Parathyroid adenoma (tissue), 2 donors: Measurements from ENCODE around the gene TBC1D17.

Experiments used
- H2AFZ ChIP-seq: fragments of 300-600 bp; sonication (generic); one replicate; pipeline ENCODE4 v1.7.0; 2017; ENCODE audit warnings: antibody characterized with exemption, mild to moderate bottlenecking
- H3K27ac ChIP-seq: fragments of 300-600 bp; sonication (generic); one replicate; pipeline ENCODE4 v1.7.0; 2017
- H3K27me3 ChIP-seq: fragments of 300-600 bp; sonication (generic); one replicate; pipeline ENCODE4 v1.7.0; 2017; ENCODE audit warnings: low read length; ENCODE audit not compliant: control insufficient read depth, insufficient read depth
- H3K36me3 ChIP-seq: fragments of 300-600 bp; sonication (generic); one replicate; pipeline ENCODE4 v1.7.0; 2017; ENCODE audit warnings: low read length; ENCODE audit not compliant: control insufficient read depth, insufficient read depth
- H3K4me1 ChIP-seq: fragments of 300-600 bp; sonication (generic); one replicate; pipeline ENCODE4 v1.7.0; 2017; ENCODE audit warnings: control low read depth
- H3K4me2 ChIP-seq: fragments of 300-600 bp; sonication (generic); one replicate; pipeline ENCODE4 v1.7.0; 2017; ENCODE audit warnings: low read length
- H3K4me3 ChIP-seq: fragments of 300-600 bp; sonication (generic); one replicate; pipeline ENCODE4 v1.7.0; 2017; ENCODE audit warnings: low read depth, low read length
- H3K79me2 ChIP-seq: fragments of 300-600 bp; sonication (generic); one replicate; pipeline ENCODE4 v1.7.0; 2017; ENCODE audit warnings: control low read depth
- H3K9ac ChIP-seq: fragments of 300-600 bp; sonication (generic); one replicate; pipeline ENCODE4 v1.7.0; 2017; ENCODE audit warnings: mild to moderate bottlenecking
- H3K9me3 ChIP-seq: fragments of 300-600 bp; sonication (generic); one replicate; pipeline ENCODE4 v1.7.0; 2017; ENCODE audit warnings: low read length; ENCODE audit not compliant: control insufficient read depth
- TF ChIP-seq, protein P1 (sequence below): fragments of 300-600 bp; sonication (generic); IDR thresholded peaks from one replicate; pipeline ENCODE4 v1.7.0; 2017; ENCODE audit warnings: antibody characterized with exemption, mild to moderate bottlenecking
- donor health status: primary hyperparathyroidism.

The TBC1D17 gene

DNA sequence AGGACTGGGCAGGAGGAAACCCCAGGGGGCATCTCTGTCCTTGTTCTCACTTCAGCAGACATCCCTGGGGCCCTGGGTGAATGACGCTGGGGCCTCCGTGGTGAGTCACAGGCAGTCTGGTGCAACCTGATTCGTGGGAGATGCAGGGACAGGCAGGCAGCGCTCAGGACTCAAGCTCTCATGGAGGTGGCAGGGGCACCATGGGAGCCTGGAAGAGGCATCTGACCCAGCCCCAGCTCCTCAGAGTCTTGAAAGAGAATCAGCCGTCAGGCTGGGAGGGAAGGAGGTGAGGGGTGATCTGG lies 40.5 kb upstream of the TBC1D17 start:
- no peaks in the 10 kb centered on the region for H3K9me3 ChIP-seq
- H3K79me2 ChIP-seq = no peaks in the 10 kb centered on the region
- no peak overlapping the region for H3K4me2 ChIP-seq
- TF ChIP-seq, protein P1, sequence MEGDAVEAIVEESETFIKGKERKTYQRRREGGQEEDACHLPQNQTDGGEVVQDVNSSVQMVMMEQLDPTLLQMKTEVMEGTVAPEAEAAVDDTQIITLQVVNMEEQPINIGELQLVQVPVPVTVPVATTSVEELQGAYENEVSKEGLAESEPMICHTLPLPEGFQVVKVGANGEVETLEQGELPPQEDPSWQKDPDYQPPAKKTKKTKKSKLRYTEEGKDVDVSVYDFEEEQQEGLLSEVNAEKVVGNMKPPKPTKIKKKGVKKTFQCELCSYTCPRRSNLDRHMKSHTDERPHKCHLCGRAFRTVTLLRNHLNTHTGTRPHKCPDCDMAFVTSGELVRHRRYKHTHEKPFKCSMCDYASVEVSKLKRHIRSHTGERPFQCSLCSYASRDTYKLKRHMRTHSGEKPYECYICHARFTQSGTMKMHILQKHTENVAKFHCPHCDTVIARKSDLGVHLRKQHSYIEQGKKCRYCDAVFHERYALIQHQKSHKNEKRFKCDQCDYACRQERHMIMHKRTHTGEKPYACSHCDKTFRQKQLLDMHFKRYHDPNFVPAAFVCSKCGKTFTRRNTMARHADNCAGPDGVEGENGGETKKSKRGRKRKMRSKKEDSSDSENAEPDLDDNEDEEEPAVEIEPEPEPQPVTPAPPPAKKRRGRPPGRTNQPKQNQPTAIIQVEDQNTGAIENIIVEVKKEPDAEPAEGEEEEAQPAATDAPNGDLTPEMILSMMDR = no peak
- no peak overlapping the region for H3K27ac ChIP-seq
- H3K27me3 ChIP-seq = no peaks in the 10 kb centered on the region
- no peak overlapping the region for H2AFZ ChIP-seq
- H3K4me3 ChIP-seq = no peak overlapping the region
- H3K36me3 ChIP-seq = no peaks in the 10 kb centered on the region
- no peaks in the 10 kb centered on the region for H3K4me1 ChIP-seq
- no peak overlapping the region for H3K9ac ChIP-seq

DNA sequence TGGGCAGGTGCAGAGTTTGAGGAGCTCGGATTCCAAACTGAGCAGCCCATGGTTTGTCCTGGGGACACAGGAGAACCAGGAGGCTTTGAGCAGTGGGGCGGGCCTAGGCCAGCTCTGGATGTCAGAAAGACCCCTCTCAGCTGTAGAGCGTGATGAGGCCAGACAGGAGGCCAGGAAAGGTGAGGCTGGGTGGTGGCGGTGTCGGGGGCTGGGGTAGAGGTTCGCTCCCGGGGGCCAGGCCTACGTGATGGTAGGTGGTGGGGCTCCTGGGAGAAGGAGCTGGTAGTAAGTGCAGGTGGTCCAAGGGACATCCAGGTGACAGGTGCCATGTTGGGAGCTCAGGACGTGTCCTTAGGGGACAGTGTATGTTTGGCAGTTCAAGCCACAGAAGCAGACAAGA lies 40.1 kb upstream of the TBC1D17 start:
- H2AFZ ChIP-seq = no peak overlapping the region
- H3K36me3 ChIP-seq = no peaks in the 10 kb centered on the region
- no peaks in the 10 kb centered on the region for H3K79me2 ChIP-seq
- no peak overlapping the region for H3K9ac ChIP-seq
- H3K4me2 ChIP-seq = no peak overlapping the region
- no peak overlapping the region for H3K27ac ChIP-seq
- H3K9me3 ChIP-seq = no peaks in the 10 kb centered on the region
- H3K4me1 ChIP-seq = no peaks in the 10 kb centered on the region
- TF ChIP-seq, protein P1 = no peak
- H3K27me3 ChIP-seq = no peaks in the 10 kb centered on the region
- no peak overlapping the region for H3K4me3 ChIP-seq

DNA sequence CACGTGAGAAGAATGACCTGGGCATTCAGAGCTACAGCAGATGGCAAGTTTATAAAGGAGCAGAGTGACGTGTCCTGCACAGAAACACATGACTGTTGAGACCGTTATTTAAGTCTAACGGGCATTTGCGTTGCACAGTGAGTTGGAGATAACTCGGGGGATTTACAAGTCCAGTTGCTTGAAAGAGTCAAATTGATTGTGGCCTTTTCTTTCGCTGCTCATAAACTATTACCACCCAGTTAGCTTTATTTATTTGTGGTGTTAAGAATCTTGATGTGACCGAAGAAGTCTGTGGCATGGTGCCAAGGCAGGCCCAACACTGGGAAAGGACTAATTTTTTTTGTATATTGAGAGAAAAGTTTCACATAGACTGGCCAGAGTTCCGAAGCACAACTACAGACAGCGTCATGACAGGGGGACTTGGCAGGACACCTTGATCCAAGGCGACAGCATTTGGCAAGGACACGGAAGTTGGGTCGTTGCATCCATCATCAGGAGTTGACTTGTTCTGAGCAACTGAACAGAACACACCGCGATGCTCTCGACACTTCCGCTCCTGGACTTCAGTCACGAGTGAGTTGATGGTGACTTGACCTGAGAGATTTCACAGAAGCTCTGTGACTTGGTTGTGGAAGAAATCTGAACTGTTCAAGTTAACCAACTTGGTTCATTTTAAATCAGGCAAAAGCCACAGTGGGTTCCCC lies 38.5 kb upstream of the TBC1D17 start:
- H2AFZ ChIP-seq = no peak overlapping the region
- no peak overlapping the region for H3K4me3 ChIP-seq
- no peaks in the 10 kb centered on the region for H3K27me3 ChIP-seq
- no peak overlapping the region for H3K4me2 ChIP-seq
- TF ChIP-seq, protein P1 = no peak
- H3K4me1 ChIP-seq = no peaks in the 10 kb centered on the region
- no peak overlapping the region for H3K27ac ChIP-seq
- no peaks in the 10 kb centered on the region for H3K36me3 ChIP-seq
- H3K79me2 ChIP-seq = no peaks in the 10 kb centered on the region
- no peak overlapping the region for H3K9ac ChIP-seq
- H3K9me3 ChIP-seq = no peaks in the 10 kb centered on the region

DNA sequence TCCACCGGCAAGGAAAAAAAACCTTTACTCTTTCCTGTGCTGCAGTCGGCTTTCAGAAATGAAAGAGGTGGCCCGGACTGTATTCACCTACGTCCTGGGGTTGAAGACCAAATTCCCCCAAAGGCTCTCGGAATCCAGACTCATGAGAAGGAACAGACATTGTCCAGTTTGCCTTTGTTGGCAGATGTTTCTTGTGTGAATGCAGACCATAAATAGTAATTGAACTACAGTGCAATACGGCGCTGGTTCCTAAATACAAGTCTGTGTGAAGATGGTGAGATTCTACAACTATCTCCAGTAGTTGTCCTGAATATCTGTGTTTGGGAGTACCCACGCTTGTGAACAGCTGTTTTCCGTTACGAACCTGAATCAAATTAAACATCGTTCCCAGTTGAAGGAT lies 37.8 kb upstream of the TBC1D17 start:
- Histone ChIP-seq H3K9ac (no peak overlapping the region), H3K4me3 (no peak overlapping the region), H3K4me1 (no peaks in the 10 kb centered on the region), H3K36me3 (no peaks in the 10 kb centered on the region), H3K79me2 (no peaks in the 10 kb centered on the region), H3K27me3 (no peaks in the 10 kb centered on the region), H3K9me3 (no peaks in the 10 kb centered on the region), H2AFZ (no peak overlapping the region), H3K4me2 (no peak overlapping the region), H3K27ac (no peak overlapping the region)
- TF ChIP-seq, protein P1 = no peak

DNA sequence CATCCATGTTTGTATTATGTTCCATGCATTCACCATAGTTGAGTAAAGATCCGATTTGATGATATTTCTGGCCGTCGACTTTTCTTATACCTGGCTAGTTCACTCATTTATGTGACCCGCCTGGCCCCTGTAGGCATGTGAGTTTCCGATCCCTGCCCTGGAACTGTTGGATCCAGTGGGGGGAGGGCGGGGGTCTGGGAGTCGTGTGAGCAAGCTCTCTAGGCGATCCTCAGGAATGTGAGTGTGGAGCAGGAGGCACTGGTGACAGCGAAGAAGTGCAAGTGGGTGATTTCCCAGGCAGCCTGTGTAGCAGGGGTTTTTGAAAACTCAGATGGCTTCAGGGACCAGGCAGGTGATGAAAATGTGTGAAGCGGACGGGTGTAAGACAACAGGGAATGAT lies 37.2 kb upstream of the TBC1D17 start:
- Histone ChIP-seq H3K27me3 (no peaks in the 10 kb centered on the region), H2AFZ (no peak overlapping the region), H3K79me2 (no peaks in the 10 kb centered on the region), H3K36me3 (no peaks in the 10 kb centered on the region), H3K27ac (no peak overlapping the region), H3K9ac (no peak overlapping the region), H3K9me3 (no peaks in the 10 kb centered on the region), H3K4me2 (no peak overlapping the region), H3K4me3 (no peak overlapping the region), H3K4me1 (no peaks in the 10 kb centered on the region)
- TF ChIP-seq, protein P1 = no peak
